DLD1 (cell line): ENCODE measurements around the gene RGPD5.
"Not testable (repeated sequence)": the region's sequence is repeated elsewhere in the genome, so short reads cannot be mapped to it uniquely, and the experiment has no call there.

Experiments used
- in situ Hi-C: cut with HindIII; loops from 2 replicates; pipeline ENCODE4 v1.10.0; 2017; ENCODE audit warnings: low sequenced_read_pairs

The RGPD5 gene

GRCh38 chr2:109794074-109794737, at the start of gene RGPD5:
TSS of gene RGPD5 (plus strand) at chr2:109794305. CDS start at chr2:109794466, 161 bp downstream.
- in situ Hi-C loops: not testable (repeated sequence)

- in situ Hi-C loops: not testable (repeated sequence)
Observed at GRCh38 chr2:109751572-109751971, 42.5 kb upstream of the RGPD5 start.

DNA sequence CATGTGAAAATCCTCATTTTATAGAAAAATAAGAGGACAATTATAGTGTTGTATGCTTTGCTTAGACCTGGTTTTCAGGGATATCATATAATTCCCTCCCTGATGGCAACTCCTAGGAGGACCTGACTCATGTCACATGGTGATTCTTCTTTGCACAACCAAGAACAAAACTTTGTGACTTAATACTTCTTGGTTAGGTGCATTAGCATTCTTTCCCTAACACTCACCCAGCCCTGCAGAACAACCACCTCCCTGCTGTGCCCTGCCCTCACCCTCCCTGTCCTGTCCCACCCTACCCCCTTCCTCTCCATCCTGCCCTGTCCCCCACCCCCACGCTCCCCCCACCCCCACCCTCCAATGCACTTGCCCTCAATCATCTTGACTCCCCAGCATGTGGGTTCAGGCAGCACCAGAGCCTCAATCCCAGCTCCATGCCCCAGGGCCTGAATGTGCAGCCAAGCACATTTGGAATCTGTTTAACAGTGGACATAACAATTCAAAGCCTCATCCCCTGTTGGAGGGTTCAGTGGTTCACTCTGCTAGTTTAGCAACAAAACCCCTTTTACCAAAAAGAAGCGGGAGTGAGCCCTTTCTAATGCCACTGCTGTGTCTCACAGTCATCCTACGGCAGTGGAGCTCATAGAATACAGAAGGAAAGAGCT, 36.8 kb upstream of the RGPD5 start:
- in situ Hi-C loops: not testable (repeated sequence)

- in situ Hi-C loops: not testable (repeated sequence)
Observed at GRCh38 chr2:109760265-109761042, 33.7 kb upstream of the RGPD5 start.

DNA sequence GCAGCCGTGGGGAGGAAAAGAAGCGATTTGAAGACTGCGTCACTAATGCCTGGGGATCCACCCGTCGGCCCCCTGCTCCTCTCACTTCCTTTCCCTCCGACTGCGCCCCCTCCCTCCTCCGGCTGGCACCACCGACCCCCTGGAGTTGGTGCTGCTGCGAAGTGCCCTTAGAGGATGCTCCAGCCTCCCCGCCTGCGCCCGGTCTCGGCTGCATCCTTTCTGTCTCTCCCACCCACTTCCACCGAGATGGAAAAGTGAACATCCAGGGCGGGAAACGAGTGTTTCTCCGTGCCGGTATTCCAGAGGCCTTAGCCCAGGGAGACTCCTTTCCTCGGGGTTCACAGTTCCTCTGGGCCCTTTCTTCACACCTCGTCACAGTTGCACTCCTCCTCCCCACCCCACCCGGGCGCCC, 33.1 kb upstream of the RGPD5 start:
- in situ Hi-C loops: not testable (repeated sequence)

DNA sequence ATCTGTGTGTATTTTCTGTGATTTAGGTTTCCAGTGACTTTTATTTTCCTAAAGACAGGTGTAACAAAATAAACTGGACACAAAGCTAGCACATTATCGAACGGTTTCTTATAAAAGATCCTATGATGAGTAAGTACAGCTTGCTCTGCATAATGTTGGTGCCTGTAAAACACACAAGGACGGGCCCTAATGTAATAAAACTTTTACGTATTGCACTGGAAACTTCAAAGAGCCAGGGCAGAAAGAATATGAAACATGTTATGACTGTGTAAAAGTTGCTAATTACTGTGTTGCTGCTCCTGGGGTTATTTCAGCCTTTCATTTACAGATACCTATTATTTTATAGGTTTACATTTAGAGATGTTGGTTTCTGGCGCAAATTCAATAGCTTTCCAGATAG, 32.1 kb upstream of the RGPD5 start:
- in situ Hi-C loops: not testable (repeated sequence)

- in situ Hi-C loops: not testable (repeated sequence)
Observed at GRCh38 chr2:109766074-109766473, 28.0 kb upstream of the RGPD5 start.

- in situ Hi-C loops: not testable (repeated sequence)
Observed at GRCh38 chr2:109766886-109767578, 27.1 kb upstream of the RGPD5 start.

DNA sequence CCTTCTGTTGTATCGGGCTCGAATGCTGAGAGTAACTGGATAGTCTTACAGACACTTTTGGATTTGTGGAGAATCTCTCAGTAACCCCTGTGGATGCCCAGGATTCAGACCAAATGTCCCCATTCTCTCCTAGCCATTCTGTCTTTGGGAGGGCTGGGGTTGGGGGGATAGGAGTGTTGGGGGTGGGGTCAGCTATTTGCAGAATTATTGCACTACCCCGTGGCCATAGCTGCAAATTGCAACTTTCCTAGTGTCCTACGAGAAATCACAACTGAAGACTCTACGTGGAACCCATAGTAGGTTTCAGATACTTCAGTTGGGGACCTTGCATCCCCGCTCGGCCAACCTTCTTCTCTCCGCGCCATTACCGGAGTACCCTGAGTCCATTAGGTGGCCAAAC, 25.2 kb upstream of the RGPD5 start:
- in situ Hi-C loops: not testable (repeated sequence)

- in situ Hi-C loops: not testable (repeated sequence)
Observed at GRCh38 chr2:109779118-109779517, 15.0 kb upstream of the RGPD5 start.

GRCh38 chr2:109781147-109781816, 12.8 kb upstream of the RGPD5 start:
- in situ Hi-C loops: not testable (repeated sequence)

DNA sequence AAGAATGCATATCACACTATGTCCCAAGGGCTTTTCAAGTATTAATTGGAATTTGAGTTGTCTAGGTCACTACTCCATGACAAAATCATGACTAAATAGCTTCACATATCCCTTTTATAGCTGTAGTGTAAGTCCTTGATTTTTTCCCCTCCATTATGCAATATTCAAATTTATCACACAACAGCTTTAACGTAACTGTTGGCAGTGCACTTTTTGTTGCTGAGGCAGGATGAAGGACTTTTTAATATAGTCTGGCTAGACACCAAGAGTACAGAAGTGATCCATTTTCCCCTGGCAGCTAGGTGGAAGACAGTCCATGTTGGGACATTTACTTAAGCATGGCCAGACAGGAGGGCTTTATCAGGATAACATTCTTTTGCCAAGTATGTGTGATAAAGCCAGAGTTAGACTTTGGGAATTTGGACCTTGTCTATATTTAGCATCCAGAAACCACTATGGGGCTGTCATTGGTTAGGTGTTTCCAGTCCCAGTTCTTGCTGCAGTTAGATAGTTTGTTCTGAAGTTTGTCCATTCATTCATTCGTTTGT, 11.6 kb upstream of the RGPD5 start:
- in situ Hi-C loops: not testable (repeated sequence)

GRCh38 chr2:109791530-109792279, 2.4 kb upstream of the RGPD5 start:
- in situ Hi-C loops: not testable (repeated sequence)

GRCh38 chr2:109792659-109793058, 1.4 kb upstream of the RGPD5 start:
- in situ Hi-C loops: not testable (repeated sequence)

- in situ Hi-C loops: not testable (repeated sequence)
Observed at GRCh38 chr2:109871129-109871751, 77.1 kb downstream of the RGPD5 start.

DNA sequence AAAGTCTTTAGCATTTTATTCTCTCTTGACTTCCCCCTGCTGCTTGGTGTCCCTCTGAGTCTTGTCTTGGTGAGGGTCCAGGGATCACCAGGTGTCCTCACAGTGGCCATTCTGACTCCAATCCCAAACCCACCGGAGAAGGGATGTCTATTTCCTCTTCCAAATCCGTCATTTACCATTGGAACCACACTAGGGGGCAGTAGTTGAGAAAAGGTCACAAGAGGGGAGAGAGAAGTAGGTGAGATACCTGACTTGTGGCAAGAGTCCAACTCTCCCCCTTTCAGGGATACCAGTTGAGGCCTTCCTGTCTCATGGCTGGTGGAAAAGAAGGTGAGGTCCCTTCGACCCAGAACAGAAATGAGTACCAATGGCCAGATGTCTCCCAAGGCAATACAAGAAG, 82.5 kb downstream of the RGPD5 start:
- in situ Hi-C loops: not testable (repeated sequence)

GRCh38 chr2:109882112-109882511, 88.0 kb downstream of the RGPD5 start:
- in situ Hi-C loops: not testable (repeated sequence)

DNA sequence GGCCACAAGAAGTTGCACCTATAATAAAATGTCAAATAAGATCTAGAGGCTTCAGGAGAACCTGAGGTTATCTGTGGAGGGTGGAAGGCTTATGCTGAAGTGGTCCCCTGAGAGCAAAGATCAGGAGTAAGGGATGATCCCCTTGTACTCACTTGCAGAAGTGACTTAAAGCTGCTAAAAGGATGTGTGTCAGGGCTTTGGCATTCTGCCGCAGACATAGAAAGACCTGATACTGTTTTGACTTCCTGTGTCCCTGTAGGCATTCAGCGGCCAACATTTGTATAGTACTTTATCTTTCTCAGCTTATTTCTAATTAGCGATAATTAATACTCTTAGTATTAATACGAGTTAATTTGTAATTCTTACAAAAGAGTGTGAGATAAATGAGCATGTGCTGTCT, 94.3 kb downstream of the RGPD5 start:
- in situ Hi-C loops: not testable (repeated sequence)

- in situ Hi-C loops: not testable (repeated sequence)
Observed at GRCh38 chr2:109889909-109890308, 95.8 kb downstream of the RGPD5 start.
